Stimulated activated CD4-positive, alpha-beta T cell treated with anti-CD3 and anti-CD28 coated beads, TNF-alpha, amount 100 ng/mL, for 24 hours (primary cell): ENCODE data around the gene HDAC10.

Experiments used
- DNase-seq, 3 experiments: peaks; one replicate each; pipeline ENCODE4 v3.0.0-alpha.2; 2020; ENCODE audit warnings: low read depth in 3 of 3

The HDAC10 gene

DNA sequence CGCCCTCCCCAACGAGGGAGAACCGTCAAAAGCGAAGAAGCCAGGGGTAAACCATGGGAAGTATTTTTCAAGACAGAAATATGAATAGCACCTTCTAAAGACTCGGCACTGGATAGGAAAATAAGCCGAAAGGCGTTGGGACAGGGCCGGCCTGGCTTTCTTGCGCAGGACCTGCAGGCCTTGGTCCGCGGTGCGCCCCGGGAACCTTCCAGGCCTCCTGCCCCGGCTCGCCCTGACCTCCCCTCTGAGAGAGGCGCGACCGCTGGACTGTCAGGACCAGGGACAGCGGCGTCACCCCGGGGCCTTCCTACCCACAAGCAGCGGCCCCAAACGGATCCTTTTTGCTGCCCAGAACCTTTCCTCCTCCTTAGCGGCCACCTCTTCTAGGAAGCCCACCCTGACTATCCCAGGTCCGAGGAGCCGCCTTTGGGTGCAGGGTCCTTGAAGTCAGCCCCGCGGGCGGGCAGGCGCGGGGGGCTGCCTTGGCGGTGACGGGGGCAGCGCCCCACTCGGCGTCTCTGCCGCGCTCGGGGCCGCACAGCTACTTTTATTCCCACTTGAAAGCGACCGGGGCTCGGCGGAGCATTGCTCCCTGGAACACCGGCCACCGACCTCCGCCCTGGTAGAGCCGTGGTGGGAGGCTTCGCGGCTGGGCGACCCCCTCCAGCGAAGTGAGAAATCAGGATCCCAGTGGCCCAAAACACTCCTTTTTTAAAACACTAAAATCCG, 19.8 kb upstream of the HDAC10 start:
- peak in 1 of 3 experiments; percentile 64 for DNase-seq

DNA sequence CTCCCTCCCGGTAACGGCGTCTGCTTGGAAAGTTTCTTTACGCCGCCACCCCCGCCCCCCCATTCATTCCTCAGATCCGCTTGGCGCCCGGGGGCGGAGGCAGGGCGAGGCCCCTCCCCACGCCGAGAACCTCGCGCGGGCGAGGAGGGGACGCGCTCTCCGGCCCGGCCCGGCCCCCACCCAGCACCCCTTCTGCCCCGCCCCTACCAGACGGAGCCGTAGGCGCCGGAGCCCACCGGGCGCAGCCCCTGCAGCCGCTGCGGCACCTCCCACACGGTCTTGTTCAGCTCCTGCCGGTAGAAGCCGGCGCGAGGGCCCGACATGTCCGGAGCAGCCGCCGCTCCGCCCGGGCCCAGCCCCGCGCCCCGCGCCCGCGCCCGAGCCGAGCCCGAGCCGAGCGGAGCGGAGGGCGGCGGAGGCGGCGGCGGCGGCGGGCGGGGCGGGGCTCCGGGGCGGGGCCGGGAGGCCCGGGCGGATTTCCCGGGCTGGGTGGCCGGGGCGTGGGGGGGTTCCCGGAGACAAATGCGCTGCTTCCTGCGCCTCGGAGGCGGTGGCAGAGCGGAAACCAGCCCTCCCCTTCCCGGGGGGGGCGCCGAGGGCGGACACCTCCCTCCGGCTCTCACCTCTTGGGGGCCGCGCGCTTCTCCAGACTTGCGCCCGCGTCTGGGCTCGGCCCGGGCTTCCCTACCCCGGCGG, 19.1 kb upstream of the HDAC10 start, which contains the start of gene MAPK11:
MAPK11 (minus strand) TSS at position 411 of the 696 bp plus-strand sequence; CDS start at position 323, 88 bp downstream.
- peak in 2 of 3 experiments; percentile 49 to 73 for DNase-seq

DNA sequence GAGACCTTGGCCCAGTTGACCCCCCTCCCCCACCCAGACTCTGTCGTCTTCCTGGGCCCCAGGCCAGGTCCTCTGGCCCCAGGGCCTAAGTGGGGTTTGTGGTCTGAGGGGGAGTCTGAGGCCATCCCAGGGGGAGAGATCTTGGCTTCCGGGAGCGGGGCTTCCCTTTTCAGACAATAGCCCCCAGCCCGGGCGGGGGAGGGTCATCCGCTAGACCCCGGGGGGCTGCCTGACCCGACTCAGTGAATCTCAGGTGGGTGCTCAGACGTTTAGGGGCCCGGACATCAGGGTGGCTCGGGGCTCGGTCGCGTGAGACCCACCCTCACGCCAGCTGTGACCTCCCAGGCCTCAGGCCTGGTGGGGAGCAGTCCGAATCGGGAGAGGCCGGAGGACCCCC, 18.5 kb upstream of the HDAC10 start:
- DNase-seq: no peak

DNA sequence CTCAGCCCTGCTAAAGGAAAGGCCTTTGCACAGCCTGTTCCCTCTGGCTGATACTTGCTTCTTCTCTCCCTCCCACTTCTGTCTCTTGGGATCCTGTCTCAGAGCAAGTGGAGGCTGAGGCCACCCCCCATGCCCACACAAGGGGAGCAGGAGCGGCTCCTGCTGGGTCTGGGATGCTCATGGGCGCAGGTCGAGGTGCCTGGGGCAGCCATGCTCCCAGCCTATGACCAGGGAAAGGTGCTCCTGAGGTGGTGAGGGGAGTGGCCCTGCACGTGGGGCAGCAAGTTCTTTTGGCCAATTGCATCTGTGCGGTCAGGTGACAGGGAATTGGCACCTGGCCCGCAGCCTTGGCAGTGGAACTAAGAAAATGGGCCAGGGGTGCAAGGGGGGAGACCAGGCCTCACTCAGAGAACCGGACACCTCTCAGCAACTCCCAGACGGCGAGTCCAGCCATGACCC, 17.6 kb upstream of the HDAC10 start:
- no peak for DNase-seq

DNA sequence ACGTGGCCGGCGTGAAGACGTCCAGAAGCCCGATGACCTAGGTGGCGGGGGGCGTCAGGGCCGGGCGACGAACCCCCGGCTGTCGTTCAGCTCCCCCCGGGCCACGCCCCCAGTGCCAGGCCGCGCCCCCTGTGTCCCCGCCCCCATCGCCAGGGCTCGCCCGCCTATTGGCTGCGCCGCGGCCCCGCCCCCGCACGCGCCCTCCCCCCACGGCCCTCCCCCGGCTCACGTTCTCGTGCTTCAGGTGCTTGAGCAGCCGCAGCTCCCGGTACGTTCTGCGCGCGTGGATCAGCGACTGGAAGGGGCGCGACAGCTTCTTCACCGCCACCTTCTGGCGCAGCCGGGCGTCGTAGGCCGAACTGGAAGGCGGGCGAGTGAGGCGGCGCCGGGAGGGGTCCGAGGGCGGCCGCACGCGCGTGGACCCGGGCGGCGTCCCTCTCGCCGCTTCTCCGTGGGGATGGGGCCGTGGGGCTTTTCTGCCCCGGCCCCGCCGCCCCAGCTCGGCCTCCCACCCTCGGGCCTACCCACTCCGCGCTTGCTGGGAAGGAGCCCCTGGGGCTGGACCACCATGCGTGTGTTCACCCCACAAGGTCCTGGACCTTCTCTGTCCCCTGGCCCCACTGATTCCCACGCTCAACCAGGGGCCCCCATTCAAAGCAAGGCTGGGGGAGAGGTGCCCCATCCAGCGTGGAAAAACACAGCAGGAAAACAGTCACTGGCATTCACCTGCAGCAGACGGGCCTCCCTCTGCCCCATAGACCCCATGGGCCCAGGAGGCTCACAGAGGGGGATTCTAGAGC, 16.7 kb upstream of the HDAC10 start:
- DNase-seq: peak in 1 of 3 experiments; percentile 61

DNA sequence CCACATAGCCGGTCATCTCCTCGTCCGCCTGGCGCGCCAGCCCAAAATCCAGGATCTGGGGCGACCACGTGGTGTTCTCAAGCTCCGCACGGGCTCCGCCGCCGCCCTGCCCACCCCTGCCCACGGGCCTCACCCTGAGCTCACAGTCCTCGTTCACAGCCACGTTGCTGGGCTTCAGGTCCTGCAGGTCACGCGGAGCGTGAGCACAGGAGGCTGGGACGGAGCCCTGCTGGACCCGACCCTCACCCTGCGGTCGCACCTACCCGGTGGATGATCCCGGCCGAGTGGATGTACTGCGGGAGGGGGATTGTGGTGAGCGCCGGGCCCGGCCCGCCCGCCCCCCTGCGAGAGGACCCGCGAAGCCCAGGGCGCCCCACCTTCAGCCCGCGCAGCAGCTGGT, 15.9 kb upstream of the HDAC10 start:
- DNase-seq: no peak

DNA sequence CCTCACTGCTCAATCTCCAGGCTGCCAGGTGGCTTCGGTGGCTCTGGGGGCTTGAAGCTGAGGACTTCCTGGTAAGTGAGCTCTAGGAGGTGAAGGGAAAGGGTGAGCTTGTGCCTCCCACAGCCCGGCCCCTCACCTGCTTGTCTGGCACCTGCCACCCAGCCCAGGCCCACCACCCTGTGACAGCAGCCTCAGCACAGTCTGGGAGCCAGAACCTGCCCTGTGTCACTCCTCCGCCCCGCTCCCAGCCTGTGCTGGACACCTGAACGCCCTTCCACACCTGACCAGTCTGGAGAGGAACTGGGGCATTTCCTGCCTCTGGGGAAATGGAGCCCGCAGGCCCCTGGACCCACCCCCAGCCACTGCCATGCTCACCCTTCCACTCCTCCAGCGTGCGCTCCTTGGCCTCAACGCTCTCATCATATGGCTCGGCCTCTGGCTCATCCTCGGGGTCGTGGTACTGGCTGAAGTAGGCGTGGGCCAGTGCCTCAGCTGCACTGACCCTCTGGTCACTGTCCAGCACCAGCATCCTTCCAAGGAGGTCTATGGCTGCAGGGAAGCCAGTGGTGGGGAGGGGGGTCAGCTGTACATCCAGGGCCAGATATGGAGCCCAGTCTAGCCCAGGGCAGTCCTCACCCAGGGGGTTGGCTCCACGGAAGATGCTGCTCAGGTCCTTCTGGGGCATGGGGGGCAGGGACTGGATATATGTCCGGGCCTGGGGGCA, 14.0 kb upstream of the HDAC10 start:
- no peak for DNase-seq

DNA sequence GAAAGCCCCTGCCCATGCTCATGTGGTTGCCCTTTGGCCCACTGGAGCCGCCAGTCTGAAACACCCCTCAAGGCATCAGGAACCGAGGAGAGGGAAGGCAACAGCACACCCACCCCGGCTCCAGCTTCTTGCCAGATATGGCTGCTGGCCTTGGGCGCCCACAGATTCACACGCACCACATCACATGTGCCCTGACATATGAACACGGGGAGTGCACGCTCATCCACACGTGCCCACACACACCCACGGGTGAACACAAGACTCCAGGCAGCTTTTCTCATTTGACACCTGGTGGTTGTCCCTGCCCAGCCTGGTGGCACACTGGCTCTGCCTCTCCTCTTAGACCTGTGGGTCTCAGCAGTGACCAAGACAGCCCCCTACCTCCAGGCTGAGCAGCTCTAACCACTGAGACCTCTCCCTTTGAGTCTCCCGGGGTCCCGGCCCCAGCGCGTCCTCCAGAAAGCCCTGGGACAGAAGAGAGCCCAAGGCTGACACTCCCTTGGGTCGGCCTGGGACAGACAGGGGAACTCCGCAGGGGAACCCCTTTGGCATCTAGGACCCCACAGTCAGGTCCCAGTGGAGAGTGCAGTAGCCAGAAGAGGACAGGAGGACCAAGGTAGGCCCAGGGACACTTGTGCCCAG, 13.2 kb upstream of the HDAC10 start:
- no peak for DNase-seq

DNA sequence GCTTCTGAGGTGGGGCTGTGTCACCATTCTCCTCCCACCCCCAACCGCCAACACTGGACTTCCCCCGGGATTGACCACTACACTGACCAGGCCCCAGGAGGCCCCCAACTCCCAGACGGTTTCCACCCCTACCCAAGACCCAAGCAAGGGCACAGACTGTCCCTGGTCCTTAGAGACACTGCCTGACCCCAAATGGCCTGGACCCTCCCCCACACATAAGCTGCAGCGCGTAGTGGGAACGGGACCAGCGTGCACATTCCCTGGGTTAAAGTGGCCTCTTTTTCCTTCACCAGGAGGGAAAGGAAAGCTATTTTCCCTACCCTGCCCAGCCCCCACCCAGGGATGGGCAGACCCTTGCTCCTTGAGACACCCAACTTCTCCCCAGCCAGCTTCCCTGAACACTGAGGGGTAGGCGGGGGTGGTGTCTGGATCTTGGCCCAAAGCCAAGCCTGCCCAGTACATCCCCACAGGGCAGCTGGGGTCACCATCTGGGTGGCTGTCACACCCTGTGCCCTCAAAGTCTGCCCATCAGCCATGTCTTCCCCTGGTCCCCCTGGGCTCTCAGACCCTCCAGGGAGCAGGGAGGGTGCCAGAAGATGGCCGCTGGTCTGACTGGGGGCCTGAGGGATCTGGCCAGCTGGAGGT, 12.0 kb upstream of the HDAC10 start:
- DNase-seq: no peak

DNA sequence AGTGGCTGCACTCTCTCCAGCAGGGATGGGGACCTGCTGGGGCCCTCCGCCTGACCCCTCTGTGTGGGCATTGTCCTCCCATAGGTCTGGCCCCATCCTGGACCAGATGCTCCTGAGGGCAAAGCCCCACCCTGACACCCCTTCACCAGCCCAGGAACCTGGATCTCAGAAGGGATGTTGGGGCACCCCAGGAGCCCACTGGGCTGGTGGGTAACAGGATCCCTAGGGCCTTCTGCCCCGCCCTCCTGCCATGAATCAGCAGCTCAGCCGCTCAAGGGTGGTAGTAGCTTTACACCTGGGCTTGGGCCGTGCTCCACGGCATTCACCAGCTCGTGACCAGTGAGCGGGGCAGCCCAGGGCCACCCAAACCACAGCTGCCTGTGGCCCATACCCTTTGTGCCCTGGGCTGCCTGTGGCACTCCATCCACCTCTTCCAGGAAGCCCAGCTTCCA, 11.4 kb upstream of the HDAC10 start:
- no peak for DNase-seq

DNA sequence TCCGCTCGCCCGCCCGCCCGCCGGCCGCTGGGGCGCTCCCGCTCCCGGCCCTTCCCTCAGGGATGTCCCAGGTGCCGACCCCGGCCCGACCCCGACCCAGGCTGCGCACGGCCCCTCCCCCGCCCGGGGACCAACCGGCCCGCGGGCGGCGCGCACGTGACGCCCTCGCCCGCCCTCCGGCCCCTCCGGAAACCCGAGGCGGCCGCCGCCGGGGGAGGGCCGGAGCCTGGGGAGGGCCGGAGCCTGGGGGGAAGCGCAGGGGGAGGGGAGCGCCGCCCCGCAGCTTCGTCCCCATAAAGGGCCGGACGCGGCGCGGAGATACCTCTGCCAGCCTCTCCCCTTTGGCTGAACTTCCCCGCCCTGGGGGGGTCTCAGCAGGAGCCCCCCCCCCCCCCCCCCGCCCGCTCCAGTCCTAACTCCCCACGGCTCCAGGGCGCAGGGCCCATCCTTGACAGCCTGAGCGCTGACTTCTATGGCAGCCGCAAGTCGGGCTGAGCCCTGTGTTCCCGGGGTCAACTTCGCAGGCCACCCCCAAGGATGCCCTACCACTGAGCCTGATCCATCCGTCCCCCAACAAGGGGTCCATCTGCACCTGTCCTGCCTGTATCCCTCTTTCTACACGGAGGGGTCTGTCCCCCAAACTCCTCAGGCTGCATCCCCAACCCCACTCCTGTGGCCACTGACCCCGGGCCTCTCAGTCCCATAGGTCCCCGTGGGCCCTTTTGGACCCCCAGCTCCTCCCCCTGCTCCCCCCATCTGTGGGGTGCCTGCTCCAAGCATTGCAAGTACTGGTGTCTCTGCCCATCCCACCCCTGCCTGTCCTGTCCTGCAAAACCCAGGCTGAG, 10.8 kb upstream of the HDAC10 start, which contains the start of gene MAPK12:
MAPK12 (minus strand) TSS at position 69 of the 845 bp plus-strand sequence. CDS start 174 bp downstream, outside the sequence.
- DNase-seq: no peak

DNA sequence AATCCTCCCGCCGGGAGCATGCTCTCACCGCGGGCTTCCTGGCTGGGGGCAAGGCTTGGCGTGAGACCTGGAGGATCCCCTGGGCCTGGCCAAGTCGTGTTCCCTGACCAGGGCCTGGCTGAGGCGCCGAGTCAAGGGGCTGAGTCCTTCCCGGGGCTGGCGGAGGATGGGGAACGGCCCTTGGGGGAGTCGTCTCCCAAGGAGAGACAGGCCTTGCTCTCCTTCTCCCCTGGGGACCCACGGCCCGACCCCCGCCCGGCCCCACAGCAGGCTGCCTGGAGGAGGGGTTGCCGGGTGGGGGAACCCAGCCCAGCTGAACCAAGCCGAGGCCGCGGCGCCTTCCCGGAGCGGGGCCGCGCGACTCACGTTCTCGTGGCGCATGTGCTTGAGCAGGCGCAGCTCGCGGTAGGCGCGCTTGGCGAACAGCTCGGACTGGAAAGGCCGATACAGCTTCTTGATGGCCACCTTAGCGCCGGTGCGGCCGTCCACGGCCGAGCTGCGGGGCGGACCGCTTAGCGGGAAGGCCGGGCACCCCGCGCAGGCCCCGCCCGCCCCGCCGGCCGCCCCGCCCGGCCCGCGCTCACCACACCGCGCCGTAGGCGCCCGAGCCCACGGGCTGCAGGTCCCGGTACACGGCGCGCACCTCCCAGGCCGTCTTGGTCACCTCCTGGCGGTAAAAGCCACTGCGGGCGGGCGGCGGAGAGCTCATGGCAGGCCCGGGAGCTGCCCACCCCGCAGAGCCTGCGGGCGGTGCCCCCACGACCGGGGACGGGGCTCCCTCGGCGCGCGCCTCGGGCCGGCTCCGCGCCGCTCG, 9.9 kb upstream of the HDAC10 start:
- DNase-seq: peak in 1 of 3 experiments; percentile 37

DNA sequence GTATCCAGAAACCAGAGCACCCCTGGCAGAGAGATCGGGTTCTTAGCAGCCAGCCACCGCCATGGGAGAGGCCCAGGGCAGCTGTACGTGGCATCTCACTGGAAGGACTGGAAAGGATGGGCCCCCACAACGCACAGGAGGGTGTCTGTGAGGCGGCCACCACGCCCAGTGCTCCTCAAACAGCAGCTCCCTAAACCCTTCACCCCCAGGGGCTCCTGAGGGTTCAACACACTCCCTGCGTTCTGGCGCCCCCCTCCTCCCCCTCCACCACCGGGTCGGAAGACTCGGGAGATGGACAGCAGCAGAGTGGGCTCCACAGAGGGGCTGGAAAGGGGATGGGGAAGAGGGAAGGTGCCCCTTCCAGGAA, 9.4 kb upstream of the HDAC10 start:
- DNase-seq: no peak

DNA sequence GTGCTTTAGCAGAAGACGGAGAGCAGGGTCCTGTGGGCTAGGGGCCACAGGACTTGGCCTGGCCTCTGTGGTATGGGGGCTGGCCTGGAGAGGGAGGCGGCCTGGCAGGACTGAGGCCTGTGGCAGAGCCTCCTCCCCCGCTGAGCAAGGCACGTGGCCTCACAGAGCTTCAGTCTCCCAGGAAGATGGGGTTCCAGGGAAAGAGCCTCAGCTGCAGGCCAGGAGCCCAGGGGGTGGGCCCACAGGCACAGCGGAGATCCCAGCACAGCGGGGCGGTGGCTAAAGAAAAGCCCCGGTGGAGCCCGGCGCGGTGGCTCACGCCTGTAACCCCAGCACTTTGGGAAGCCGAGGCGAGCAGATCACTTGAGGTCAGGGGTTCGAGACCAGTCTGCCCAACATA, 8.2 kb upstream of the HDAC10 start:
- DNase-seq: no peak

DNA sequence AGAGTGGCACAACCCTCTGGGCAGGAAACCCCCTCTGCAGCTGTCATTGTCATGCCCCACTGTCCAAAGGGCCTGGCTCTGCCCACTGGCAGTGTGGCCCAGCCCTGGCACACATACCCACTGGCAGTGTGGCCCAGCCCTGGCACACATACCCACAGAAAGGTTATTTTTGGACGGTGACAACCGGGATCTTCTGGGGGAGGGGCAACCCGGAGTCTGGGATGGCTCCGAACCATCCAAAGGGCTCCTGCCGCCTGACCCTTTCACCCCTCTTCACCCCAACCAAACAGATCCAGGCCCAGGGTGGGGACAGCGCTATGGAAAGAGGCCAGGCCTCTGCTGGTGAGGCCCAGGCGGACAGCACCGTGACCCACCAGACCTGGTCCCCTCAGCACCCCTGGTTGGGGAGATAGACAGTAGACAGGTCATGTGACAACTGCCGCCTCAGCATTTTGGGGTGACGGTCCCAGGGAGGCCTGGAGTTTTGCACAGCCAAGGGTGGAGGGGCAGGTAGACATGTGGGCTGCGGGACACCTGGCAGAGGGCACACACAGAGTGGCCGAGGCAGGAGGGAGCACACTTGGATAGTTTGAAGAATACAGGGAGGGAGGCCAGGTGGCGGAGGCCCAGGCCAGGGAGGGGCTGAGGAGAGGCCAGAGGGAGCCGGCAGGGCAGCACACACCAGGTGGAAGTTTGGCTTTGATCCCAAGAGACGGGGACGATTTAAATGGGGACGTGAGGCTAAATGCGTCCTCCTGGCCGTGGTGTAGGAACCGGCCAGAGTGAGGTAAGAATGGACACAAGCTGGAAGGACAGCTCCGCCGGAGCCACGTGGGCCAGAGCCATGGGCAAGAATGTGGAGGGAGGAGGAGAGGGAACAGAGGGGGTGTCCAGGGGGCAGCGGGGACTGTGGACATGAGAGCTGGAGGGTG, 7.6 kb upstream of the HDAC10 start:
- DNase-seq: no peak

DNA sequence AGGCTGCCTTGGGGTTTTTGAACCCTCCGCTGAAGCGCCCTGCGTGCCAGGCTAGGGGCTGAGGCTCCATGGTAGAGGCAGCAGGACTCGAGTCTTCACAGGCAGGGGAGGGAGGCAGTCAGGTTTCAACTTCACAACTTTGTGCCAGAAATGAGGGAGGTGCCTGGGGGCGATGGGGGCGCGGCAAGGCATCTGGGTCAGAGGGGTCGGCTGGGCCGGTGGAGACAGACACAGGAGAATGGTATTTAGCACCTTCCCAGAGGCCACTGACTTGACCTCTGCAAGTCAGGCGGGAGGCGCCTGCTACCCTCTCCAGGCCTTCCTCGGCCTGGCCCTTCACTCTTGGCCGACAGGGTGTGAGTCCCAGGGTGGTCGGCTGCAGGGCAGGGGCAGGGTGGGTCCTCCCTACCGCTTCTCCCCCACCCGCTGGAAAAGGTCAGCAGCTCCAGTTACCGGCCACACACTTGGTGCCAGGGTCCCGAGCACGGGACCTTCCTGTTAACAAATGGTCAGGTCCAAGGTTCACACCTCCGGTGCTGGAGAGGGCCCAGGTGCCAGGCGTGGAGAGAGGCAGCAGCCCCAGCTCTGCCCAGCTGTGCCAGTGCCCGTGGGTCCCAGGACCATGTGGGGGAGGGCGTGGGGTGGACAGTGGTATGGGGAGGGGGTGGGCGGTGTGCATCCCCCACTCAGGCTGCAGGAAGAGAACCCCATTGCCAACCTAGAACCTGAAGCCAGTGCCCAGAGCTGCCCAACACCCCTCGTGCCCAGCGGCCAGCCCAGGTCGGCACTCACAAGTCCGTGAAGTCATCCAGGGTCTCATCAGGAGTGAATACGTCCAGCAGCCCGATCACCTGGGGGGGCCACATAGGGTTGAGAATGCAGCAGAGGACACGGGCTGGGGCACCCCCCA, 6.6 kb upstream of the HDAC10 start:
- DNase-seq: no peak

DNA sequence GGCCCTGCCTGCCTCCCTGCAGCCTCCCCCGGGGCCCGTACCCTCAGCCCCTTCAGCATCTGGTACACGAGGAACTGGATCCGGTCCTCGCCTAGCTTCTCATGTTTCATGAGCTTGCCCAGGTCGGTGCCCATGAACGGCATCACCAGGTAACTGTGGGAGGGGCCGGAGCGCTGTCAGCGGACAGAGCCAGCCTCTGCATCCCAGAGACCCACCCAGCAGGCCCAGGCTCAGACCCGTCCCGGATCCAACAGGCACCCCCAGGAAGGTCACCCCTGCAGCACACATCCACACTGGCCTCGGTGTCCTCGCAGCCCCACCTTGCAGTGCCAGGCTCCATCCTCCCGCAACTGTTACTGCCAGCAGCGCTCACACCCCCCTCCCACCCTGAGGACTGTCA, 6.0 kb upstream of the HDAC10 start:
- DNase-seq: no peak
